ENCODE results near the gene IRAK2. TPM values are rescaled to one million over a fixed set of nuclear protein-coding genes. Genes with fewer than 3 reads are reported as not detected.

The IRAK2 gene
- total RNA-seq, 1 donor: 4.0 TPM

DNA sequence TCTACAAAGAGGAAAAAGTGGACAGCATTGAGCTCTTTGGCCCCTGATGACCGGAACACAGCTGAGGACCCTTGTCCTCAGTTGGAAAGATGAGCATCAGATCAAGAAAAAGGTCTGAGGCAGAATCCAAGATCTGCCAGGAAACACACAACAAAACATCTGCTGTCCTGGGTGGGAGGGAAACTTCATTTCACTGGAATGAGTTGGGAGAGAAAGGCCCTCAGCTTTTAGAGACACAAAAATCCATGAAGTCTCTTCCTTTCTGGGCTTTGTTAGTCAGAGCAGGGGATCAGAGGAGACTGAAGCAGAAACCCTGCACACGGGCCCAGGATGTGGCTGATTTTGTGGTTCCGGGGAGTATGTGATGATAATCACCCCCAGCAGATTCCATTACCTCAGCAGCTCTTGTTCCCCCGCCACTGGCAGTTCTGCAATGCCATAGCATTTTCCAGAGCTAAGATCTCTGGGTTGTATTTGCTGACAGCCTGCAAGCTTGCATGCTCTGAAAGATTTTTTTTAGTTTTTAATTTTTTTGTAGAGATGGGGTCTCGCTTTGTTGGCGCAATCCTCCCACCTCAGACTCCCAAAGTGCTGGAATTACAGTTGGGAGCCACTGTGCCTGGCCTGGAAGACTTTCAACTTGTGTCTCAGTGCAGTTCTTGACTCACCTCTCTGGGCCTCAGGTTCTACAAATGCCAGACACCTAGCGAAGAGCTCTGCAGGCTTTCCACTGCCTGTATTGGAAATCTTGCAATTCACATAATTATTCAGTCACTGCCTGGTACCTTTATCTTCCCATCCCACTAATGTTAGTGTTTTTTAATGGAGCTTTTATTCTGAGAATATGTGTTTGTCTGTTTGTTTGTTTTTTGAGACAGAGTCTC is 77.7 kb downstream of the IRAK2 start:
- no peaks in the 10 kb centered on the region for H3K79me2 ChIP-seq (ENCODE audit: insufficient read depth, low read length)

DNA sequence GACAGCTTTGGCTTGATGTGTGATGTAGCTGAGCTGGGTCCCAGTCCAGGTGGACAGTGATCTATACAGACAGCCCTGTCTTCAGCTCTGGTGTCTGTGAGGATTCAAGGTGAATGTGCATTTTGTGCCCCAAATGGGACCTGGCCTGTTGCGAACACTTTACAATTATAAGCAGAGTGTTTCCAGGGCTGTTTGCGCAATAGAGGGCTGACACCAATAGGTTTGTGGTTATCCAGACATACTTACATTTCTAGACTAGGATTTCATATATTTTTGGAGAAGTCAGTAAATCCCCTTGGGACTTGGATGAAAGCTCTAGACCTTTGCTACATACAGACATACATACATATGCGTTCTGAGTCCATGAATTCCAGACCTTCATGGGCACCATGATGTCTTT is 79.3 kb downstream of the IRAK2 start:
- Histone ChIP-seq H2AFZ (ENCODE audit: low read length) (no peak overlapping the region), H3K36me3 (ENCODE audit: insufficient read depth, low read length) (peaks cover 3% of the 10 kb centered on the region), H3K4me1 (ENCODE audit: insufficient read depth, low read length) (peaks cover 4% of the 10 kb centered on the region), H3K79me2 (ENCODE audit: insufficient read depth, low read length) (peaks cover 6% of the 10 kb centered on the region), H4K20me1 (ENCODE audit: insufficient read depth, low read length) (peaks cover 3% of the 10 kb centered on the region), H3K9me3 (ENCODE audit: low read depth, low read length) (peaks cover 3% of the 10 kb centered on the region), H3K4me2 (ENCODE audit: insufficient read depth, low read length) (no peak overlapping the region), H3K27ac (ENCODE audit: low read depth, low read length) (no peak overlapping the region), H3K27me3 (ENCODE audit: insufficient read depth, low read length) (no peaks in the 10 kb centered on the region), H3K4me3 (ENCODE audit: insufficient read depth, low read length) (no peak overlapping the region)
- TF ChIP-seq, protein P1, sequence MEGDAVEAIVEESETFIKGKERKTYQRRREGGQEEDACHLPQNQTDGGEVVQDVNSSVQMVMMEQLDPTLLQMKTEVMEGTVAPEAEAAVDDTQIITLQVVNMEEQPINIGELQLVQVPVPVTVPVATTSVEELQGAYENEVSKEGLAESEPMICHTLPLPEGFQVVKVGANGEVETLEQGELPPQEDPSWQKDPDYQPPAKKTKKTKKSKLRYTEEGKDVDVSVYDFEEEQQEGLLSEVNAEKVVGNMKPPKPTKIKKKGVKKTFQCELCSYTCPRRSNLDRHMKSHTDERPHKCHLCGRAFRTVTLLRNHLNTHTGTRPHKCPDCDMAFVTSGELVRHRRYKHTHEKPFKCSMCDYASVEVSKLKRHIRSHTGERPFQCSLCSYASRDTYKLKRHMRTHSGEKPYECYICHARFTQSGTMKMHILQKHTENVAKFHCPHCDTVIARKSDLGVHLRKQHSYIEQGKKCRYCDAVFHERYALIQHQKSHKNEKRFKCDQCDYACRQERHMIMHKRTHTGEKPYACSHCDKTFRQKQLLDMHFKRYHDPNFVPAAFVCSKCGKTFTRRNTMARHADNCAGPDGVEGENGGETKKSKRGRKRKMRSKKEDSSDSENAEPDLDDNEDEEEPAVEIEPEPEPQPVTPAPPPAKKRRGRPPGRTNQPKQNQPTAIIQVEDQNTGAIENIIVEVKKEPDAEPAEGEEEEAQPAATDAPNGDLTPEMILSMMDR (IDR thresholded peaks at IDR 0.05; ENCODE audit: extremely low read depth, low read depth, low read length): no peak
- DNase-seq (ENCODE audit: insufficient read length, low spot score, missing footprints): no peak

More for the DNA sequence above, 77.7 kb downstream of the IRAK2 start:
- TF ChIP-seq, protein P1 (IDR thresholded peaks at IDR 0.05; ENCODE audit: extremely low read depth, low read depth, low read length): no peak
- Histone ChIP-seq H2AFZ (ENCODE audit: low read length) (no peak overlapping the region), H4K20me1 (ENCODE audit: insufficient read depth, low read length) (no peaks in the 10 kb centered on the region), H3K4me2 (ENCODE audit: insufficient read depth, low read length) (no peak overlapping the region), H3K4me1 (ENCODE audit: insufficient read depth, low read length) (no peaks in the 10 kb centered on the region), H3K36me3 (ENCODE audit: insufficient read depth, low read length) (peaks cover 3% of the 10 kb centered on the region), H3K4me3 (ENCODE audit: insufficient read depth, low read length) (no peak overlapping the region), H3K9me3 (ENCODE audit: low read depth, low read length) (peaks cover 3% of the 10 kb centered on the region), H3K27me3 (ENCODE audit: insufficient read depth, low read length) (no peaks in the 10 kb centered on the region), H3K27ac (ENCODE audit: low read depth, low read length) (peak overlapping the region; percentile 33)
- peak; percentile 80 for DNase-seq (ENCODE audit: insufficient read length, low spot score, missing footprints)

- TF ChIP-seq, protein P1 (IDR thresholded peaks at IDR 0.05; ENCODE audit: extremely low read depth, low read depth, low read length): no peak
- Histone ChIP-seq H3K4me1 (ENCODE audit: insufficient read depth, low read length) (peaks cover 14% of the 10 kb centered on the region), H2AFZ (ENCODE audit: low read length) (no peak overlapping the region), H3K4me2 (ENCODE audit: insufficient read depth, low read length) (no peak overlapping the region), H3K4me3 (ENCODE audit: insufficient read depth, low read length) (no peak overlapping the region), H3K36me3 (ENCODE audit: insufficient read depth, low read length) (peaks cover 3% of the 10 kb centered on the region), H3K27ac (ENCODE audit: low read depth, low read length) (no peak overlapping the region), H4K20me1 (ENCODE audit: insufficient read depth, low read length) (peaks cover 12% of the 10 kb centered on the region), H3K27me3 (ENCODE audit: insufficient read depth, low read length) (no peaks in the 10 kb centered on the region), H3K79me2 (ENCODE audit: insufficient read depth, low read length) (peaks cover 18% of the 10 kb centered on the region), H3K9me3 (ENCODE audit: low read depth, low read length) (peaks cover 3% of the 10 kb centered on the region)
- no peak for DNase-seq (ENCODE audit: insufficient read length, low spot score, missing footprints)
These were observed 80.5 kb downstream of the IRAK2 start for GRCh38 chr3:10245081-10245712.

GRCh38 chr3:10247679-10248183 is 83.0 kb downstream of the IRAK2 start:
- Histone ChIP-seq H3K9me3 (ENCODE audit: low read depth, low read length) (peaks cover 3% of the 10 kb centered on the region), H3K36me3 (ENCODE audit: insufficient read depth, low read length) (no peaks in the 10 kb centered on the region), H3K4me1 (ENCODE audit: insufficient read depth, low read length) (peaks cover 15% of the 10 kb centered on the region), H3K27ac (ENCODE audit: low read depth, low read length) (no peak overlapping the region), H2AFZ (ENCODE audit: low read length) (peak overlapping the region; percentile 91), H3K27me3 (ENCODE audit: insufficient read depth, low read length) (no peaks in the 10 kb centered on the region), H3K79me2 (ENCODE audit: insufficient read depth, low read length) (peaks cover 39% of the 10 kb centered on the region), H3K4me3 (ENCODE audit: insufficient read depth, low read length) (peak overlapping the region; percentile 95), H4K20me1 (ENCODE audit: insufficient read depth, low read length) (peaks cover 23% of the 10 kb centered on the region), H3K4me2 (ENCODE audit: insufficient read depth, low read length) (peak overlapping the region; percentile 94)
- no peak for DNase-seq (ENCODE audit: insufficient read length, low spot score, missing footprints)
- TF ChIP-seq, protein P1 (IDR thresholded peaks at IDR 0.05; ENCODE audit: extremely low read depth, low read depth, low read length): no peak

Data from osteoblast (primary cell).